ENCODE data around the gene C6orf62. TPM values are rescaled to one million over a fixed set of nuclear protein-coding genes. Genes with fewer than 3 reads are reported as not detected.

C6orf62 gene
- total RNA-seq, 4 donors from 2014 or later = 48.7 to 74.8 (median 59.4) TPM

DNA sequence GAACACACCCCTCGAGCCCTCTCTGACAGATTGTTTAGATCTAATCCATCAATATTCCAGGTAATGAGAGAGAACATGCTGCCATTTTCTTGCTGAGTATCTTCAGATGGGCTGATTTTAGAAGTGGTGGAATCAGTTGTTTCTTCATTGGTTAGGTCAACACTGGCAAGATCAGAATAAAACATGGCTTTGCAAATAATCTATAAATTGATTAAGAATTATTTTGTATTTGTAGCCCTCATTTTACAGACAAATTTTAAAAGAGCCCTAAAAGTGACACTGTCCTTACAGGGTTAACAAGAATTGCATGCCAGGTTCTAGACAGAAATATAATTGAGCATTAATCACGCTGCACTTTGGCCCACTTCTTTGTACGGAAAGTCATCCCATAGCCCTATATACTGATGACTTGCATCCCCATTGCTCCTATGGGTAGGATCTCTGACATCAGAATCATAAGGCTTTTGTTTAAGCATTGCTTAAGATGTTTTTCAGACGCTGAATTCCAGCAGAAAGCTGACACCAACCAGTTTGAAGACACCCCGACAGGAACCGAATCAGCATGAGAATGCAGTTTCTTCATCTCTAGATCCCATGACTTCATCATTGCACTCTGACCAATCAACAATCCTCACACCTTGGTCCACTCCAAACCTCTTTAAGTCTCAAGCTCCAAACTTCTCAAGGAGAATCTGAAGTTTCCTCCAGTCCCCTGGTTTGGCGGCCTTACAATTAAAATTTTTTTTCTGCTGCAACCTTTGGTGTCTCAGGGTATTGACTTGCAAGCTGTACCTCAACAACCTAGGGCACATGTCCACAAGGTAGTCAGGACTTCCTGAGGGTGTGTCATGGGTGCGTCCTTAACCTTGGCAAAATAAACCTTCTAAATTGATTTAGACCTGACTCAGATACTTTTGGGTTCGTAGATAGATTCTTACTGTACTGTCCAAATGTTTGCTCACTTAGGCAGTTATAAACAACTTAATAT lies 60.1 kb downstream of the C6orf62 start:
- Histone ChIP-seq H3K27ac (peak overlapping the region in 1 of 4 donors; percentile 48), H3K4me3 (no peak overlapping the region), H3K4me1 (peaks cover 0 to 14% (median 0%) of the 10 kb centered on the region in 4 donors), H3K36me3 (peaks cover 0 to 65% (median 0%) of the 10 kb centered on the region in 3 donors), H3K9me3 (no peaks in the 10 kb centered on the region), H3K27me3 (no peaks in the 10 kb centered on the region)
- DNase-seq = no peak
- TF ChIP-seq POLR2A (IDR thresholded peaks at IDR 0.05) = no peak
- TF ChIP-seq, protein P1, sequence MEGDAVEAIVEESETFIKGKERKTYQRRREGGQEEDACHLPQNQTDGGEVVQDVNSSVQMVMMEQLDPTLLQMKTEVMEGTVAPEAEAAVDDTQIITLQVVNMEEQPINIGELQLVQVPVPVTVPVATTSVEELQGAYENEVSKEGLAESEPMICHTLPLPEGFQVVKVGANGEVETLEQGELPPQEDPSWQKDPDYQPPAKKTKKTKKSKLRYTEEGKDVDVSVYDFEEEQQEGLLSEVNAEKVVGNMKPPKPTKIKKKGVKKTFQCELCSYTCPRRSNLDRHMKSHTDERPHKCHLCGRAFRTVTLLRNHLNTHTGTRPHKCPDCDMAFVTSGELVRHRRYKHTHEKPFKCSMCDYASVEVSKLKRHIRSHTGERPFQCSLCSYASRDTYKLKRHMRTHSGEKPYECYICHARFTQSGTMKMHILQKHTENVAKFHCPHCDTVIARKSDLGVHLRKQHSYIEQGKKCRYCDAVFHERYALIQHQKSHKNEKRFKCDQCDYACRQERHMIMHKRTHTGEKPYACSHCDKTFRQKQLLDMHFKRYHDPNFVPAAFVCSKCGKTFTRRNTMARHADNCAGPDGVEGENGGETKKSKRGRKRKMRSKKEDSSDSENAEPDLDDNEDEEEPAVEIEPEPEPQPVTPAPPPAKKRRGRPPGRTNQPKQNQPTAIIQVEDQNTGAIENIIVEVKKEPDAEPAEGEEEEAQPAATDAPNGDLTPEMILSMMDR (IDR thresholded peaks at IDR 0.05) = no peak

DNA sequence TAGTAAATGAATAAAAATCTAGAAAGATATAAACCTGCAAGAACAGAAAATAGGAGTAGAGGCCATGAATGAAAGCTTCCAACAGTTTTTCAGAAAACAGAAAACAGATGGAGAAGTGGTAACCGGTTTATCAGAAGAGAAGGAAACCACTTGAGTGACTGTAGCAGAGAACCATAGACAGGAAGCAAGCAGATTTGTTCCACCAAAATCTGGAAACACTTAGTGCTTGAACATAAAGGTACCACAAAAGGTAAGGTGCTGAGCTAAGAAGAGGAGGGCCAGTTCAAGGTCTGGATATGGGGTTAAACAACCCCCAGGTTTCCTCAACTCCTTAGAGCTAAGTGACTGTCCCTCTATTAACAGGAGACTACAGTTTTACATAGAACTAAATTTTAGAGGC lies 63.7 kb downstream of the C6orf62 start:
- H3K27ac ChIP-seq = no peak overlapping the region
- no peak for DNase-seq
- H3K4me1 ChIP-seq = peaks cover 0 to 6% (median 0%) of the 10 kb centered on the region in 4 donors
- H3K36me3 ChIP-seq = peaks cover 0 to 81% (median 6%) of the 10 kb centered on the region in 3 donors
- no peak overlapping the region for H3K4me3 ChIP-seq
- TF ChIP-seq POLR2A (IDR thresholded peaks at IDR 0.05) = no peak
- TF ChIP-seq, protein P1 (IDR thresholded peaks at IDR 0.05) = no peak
- no peaks in the 10 kb centered on the region for H3K9me3 ChIP-seq
- no peaks in the 10 kb centered on the region for H3K27me3 ChIP-seq

Other genes with a start within 250 kb of the C6orf62 start
- gene GPLD1, start 229.6 kb downstream of the C6orf62 start, total RNA-seq = 1 to 10 TPM in 1 of 4 donors, not detected in 3; 2.1 TPM
- gene ALDH5A1, start 224.2 kb downstream of the C6orf62 start, total RNA-seq = 10 to 100 TPM in 2 of 4 donors, 1 to 10 TPM in 2; 3.5 to 25.6 (median 8.8) TPM
- gene KIAA0319, start 73.0 kb downstream of the C6orf62 start, total RNA-seq = under 1 TPM in 2 of 4 donors, not detected in 2; 0.18 to 0.38 TPM
- 100 to 1,000 TPM in 3 of 4 donors, 10 to 100 TPM in 1; 69.3 to 403 (median 279) TPM for gene TDP2, start 52.3 kb downstream of the C6orf62 start, total RNA-seq
- gene ACOT13, start 52.1 kb downstream of the C6orf62 start, total RNA-seq = 10 to 100 TPM in 2 of 4 donors, 1 to 10 TPM in 2; 5.2 to 23.1 (median 9.1) TPM
- gene GMNN, start 55.8 kb upstream of the C6orf62 start, total RNA-seq = 10 to 100 TPM in 3 of 4 donors, 1 to 10 TPM in 1; 8.2 to 24.8 (median 16.3) TPM
- gene ARMH2, start 79.8 kb upstream of the C6orf62 start, total RNA-seq = not detected
- gene RIPOR2, start 216.8 kb upstream of the C6orf62 start, total RNA-seq = 100 to 1,000 TPM in 1 of 4 donors, 1 to 10 TPM in 3; 3.7 to 112 (median 6.1) TPM